8988T (cell line): ENCODE measurements around the gene ESRRA.
"Not testable (repeated sequence)": the region's sequence is repeated elsewhere in the genome, so short reads cannot be mapped to it uniquely, and the experiment has no call there.

Experiments used
- DNase-seq: peaks from one replicate; pipeline ENCODE4 v3.0.0; 2011

ESRRA gene

DNA sequence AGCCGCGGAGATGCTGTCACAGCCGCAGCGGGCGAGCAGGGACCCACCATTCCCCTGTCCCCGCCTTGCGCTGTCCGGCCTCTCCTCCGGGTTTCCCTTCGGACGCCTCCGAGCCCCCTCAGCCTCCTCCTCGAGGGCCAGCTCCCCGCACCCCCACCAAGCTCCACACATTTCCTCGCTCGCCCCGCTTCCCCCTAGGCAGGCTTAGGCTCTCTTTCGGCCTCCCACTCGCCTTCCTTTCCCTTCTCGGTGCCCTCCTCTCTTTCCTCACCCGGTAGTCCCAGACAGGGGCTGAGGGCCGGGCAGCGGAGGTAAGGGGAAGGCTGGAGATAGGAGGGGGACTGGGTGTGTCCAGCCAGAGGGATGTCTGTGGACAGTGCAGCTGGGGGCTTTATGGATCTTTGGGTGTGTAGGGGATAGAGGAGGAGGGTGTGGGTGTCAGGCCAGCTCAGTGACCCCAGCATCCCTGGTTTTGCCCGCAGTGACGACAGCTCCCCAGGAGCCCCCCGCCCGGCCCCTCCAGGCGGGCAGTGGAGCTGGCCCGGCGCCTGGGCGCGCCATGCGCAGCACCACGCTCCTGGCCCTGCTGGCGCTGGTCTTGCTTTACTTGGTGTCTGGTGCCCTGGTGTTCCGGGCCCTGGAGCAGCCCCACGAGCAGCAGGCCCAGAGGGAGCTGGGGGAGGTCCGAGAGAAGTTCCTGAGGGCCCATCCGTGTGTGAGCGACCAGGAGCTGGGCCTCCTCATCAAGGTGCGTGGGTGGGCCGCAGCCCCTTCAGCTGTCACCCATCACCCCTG, 12.7 kb upstream of the ESRRA start:
- peak; percentile 29 for DNase-seq

DNA sequence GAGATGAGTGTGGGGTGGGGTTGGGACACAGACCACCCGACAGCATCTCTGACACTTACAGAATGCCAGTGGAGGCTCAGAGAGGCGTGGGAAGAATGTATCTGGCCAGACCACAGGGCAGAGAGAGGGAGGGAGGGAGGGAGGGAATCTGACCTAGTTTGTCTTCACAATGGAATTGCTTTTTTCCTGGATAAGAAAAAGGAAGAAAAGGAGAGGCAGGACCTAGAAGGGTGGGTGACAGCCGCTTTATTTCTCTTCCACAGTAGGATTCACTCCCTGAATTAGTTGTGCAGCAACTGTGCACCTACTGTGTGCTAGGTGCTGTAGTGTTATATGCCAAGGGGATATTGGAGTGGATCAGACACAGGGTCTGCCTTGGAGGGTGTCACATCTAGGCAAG, 10.6 kb upstream of the ESRRA start:
- DNase-seq, result peak; percentile 26

DNA sequence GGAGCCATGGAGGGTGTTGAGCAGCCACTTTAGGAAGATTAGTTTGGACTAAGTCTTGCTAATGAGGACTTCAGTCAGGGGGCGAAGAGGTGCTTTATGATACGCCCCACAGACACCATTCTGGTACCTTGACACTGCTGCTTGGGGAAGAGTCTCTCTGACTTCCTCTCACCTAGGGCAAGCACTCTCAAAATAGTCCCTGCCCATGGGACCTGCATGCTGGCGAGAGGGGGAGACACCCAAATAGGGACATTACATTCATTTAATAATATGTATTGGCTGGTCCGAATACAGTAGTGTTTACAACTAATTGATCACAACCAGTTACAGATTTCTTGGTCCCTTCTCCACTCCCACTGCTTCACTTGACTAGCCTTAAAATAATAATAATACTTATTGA, 9.6 kb upstream of the ESRRA start:
- no peak for DNase-seq

DNA sequence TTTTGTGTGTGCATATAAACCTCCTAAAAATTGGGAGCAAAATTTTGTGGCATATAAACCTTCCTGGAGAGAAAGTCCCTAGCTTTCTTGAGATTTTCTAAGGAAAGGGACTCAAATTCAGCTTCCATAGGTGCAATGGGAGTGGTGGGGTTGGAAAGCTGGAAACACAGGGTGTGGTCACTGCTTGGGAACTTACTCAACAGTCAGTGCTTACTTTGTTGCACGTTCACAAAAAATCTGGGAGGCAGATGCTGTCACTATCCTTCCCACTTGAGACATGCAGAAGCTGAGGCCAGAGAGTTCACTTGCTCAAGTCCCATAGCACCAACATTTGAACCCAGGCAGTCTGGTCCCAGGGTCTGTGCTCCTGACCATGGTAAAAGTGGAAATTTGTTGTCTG, 9.1 kb upstream of the ESRRA start:
- peak; percentile 16 for DNase-seq

DNA sequence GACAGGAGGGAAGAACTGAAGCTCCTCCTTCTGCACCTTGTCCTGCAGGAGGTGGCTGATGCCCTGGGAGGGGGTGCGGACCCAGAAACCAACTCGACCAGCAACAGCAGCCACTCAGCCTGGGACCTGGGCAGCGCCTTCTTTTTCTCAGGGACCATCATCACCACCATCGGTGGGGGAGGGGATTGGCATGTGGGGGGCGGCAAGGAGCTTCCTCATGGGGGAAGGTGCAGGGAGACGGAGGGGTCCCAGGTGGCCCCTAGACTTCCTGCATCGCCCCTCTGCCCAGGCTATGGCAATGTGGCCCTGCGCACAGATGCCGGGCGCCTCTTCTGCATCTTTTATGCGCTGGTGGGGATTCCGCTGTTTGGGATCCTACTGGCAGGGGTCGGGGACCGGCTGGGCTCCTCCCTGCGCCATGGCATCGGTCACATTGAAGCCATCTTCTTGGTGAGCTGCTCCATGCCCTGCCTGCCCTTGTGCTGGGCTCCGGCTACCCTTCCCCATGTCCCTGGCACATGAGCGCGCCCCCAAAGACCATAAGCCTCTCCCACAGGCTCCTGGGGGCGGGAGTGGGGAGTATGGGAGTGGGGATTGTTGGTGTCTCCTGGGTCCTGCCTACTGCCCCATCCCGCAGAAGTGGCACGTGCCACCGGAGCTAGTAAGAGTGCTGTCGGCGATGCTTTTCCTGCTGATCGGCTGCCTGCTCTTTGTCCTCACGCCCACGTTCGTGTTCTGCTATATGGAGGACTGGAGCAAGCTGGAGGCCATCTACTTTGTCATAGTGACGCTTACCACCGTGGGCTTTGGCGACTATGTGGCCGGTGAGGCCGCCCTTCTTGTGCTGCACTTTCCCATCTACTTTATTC, 8.3 kb upstream of the ESRRA start:
- peak; percentile 17 for DNase-seq

DNA sequence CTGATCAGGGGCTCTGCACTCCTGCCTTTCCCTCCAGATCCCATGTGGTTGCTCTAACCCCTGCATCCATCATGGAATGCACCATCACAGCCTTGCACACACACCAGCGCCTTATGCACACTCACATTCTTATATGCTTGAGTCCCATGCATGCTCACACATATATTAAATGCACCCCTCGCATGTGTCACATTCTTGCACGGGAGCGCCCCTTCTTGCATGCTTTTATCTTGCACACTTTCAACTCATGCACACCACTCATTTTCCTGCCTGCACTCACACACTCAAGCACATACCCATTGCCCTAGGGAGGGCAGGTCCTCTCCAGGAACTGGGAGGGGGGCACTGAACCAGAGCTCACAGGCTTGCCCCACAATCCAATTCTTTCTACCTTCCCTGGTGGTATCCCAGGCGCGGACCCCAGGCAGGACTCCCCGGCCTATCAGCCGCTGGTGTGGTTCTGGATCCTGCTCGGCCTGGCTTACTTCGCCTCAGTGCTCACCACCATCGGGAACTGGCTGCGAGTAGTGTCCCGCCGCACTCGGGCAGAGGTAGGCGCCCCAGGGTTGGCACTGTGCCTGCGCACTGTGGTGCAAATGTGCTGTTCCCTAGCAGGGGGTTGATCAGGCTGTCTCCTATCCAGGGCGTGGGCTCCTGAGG, 7.5 kb upstream of the ESRRA start:
- DNase-seq, result no peak

DNA sequence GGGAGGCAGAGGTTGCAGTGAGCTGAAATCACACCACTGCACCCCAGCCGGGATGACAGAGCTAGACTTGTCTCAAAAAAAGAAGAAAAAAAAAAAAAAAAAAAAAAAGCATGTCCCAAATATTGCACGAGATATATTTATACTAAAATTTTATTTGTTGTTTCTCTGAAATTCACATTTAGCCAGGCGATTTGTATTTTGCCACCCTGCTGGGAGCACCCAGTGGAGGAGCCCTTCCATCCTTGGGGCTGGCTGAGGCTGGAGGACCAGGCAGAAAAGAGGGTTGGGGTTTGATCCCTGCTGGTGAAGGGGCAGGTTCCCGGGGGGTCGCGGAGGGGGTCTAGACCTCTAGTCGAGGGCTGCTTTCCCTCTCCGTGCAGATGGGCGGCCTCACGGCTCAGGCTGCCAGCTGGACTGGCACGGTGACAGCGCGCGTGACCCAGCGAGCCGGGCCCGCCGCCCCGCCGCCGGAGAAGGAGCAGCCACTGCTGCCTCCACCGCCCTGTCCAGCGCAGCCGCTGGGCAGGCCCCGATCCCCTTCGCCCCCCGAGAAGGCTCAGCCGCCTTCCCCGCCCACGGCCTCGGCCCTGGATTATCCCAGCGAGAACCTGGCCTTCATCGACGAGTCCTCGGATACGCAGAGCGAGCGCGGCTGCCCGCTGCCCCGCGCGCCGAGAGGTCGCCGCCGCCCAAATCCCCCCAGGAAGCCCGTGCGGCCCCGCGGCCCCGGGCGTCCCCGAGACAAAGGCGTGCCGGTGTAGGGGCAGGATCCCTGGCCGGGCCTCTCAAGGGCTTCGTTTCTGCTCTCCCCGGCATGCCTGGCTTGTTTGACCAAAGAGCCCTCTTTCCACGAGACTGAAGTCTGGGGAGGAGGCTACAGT, 6.1 kb upstream of the ESRRA start:
- DNase-seq, result no peak

DNA sequence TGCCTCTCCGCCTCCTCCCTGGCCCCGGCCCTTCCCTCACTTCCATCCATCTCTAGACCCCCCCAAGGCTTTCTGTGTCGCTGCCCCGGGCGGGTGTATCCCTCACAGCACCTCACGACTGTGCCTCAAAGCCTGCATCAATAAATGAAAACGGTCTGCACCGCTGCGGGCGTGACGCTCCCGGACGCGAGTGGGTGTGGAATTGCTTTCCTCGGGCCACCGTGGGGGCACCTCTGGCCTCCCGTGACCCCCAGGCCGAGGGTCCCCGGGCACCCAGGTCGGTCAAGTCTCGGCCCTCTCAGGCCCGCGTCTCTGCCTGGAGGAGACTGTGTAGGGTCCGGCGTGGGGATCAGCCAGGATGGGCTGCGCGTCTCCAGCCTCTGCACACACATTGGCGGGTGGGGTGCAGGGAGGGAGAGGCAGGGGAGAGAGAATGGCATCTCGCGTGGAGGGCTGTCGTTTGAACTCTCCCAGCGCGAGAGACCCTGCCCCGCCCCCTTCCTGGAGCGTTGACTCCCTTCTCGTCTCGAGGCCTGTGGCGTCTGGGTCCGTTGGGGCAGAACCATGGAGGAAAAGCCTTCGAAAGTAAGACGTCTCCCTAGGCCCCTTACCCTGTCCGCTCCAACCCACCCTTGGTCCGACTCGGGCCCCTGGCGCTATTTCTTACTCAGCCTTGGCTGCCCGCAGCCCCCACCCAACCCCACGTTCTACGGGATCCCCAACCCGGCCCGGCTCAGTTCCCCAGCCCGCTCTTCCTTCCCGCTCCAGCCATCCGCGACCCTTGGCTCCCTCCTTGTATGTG, 5.3 kb upstream of the ESRRA start, which contains the start of gene CATSPERZ:
Gene CATSPERZ (plus strand): TSS at position 512 of the 802 bp plus-strand sequence. CDS start 53 bp downstream, at position 565.
- peak; percentile 97 for DNase-seq

DNA sequence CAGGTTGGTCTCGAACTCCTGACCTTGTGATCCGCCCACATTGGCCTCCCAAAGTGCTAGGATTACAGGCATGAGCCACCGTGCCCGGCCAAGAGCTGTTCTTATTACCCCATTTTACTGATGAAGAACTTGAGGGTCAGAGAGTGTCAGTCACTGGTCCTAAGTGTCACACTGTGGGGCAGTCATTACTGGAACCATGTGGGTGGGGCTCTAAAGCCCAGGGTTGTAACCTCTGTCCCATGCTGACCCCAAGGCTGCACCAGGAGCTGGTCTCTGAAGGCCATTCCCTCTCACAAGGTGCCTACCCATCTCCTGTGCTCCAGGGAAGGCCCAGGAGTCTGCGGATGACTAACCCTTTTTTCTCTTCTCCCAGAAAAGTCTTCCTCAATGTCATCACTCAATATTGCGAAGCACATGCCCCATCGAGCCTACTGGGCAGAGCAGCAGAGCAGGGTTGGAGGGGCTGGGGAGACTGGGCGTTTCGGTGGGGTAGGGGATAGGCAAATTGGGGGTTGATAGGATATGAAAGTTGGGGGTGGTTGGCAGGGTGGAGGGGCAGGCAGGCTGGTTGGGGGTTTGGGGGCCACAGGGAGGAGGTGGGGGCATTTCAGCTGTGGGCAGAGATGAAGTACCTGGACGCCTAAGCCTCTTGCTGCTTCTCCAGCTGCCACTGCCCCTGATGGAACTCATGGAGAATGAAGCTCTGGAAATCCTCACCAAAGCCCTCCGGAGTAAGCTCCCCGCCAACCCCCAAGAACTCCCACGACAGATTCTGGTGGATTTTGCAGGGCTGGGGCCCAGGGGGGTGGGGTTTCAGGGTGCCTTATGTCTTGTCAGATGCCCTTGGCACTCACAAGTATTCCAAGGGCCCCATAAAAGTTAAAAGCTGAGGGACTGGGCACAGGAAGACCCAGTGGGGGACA, 2.0 kb upstream of the ESRRA start:
- no peak for DNase-seq

DNA sequence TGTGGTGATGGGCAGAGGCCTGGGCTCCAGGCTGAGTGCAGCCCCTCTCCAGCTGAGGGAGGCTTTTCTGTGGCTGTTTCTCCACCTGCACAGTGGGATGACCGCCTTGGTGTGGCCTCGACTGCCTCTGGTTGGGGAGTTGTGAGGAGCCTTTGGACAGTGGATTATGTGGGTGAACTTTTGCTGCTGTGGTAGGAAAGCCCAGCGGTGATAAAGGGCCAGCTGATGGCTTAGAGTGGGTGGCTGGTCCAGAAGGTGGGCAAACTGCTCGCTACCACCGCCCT, 1.4 kb upstream of the ESRRA start:
- DNase-seq, result no peak

DNA sequence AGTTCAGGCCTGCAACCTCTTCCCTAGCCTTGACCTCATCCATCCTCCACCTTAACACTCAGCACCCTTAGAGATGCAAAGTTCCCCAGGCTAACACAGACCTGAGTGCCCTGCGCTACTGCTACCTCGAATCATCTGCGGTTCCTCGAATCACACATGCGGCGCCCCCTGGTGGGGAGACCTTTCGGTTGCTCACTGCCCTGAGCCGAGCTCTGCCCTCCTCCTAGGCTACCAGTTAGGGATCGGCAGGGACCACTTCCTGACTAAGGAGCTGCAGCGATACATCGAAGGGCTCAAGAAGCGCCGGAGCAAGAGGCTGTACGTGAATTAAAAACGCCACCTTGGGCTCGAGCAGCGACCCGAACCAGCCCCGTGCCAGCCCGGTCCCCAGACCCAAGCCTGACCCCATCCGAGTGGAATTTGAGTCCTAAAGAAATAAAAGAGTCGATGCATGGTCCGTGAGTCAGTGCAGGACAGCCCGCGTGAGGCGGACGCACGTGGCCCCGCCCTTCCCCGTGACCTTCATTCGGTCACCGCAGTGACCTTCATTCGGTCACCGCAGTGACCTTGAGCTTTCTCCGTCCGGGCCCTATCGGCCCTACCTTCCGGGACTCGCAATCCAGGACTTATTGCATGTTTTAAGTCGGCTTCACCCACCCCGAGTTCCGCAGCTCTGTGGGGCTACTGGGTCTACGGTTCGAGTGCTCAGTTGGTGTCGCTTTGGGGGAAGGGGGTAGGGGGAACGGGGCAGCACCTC, 830 bp upstream of the ESRRA start:
- peak; percentile 98 for DNase-seq

DNA sequence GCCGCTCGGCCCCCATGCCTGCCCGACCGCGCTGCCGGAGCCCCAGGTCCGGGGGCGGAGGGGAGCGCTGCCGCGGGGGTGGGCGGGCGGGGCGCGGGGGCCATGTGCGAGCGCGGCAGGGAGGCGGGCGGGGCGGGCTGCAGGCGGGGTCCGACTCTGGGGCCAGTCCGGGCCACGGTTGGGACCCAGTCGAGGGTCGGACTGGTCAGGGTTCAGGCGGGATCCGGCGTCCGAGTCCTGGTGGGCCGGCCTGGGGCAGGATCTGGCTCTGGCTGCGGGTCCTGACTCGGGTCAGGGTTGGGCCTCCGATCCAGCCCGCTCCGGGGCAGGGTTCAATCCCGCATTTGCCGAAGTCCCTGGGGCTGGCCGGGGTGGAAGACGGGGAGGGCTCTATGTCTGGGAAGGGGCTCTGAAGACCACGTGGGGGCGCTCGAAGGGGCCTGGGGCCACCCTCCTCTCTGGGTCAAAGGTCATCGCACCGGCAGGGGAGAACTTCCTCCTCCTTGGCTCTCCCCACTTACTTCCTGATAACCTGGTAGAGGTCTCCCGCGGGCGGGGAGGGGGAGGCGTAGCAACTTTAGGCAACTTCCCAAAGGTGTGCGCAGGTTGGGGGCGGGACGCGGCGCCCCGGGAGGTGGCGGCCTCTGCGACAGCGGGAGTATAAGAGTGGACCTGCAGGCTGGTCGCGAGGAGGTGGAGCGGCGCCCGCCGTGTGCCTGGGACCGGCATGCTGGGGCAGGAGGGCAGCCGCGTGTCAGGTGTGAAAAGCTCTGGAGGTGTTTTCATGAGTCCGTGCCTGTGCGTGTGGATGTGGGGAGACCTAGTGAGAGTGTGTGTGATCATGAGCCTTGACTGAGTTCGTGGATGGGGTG, 603 bp downstream of the ESRRA start:
- DNase-seq, result no peak

DNA sequence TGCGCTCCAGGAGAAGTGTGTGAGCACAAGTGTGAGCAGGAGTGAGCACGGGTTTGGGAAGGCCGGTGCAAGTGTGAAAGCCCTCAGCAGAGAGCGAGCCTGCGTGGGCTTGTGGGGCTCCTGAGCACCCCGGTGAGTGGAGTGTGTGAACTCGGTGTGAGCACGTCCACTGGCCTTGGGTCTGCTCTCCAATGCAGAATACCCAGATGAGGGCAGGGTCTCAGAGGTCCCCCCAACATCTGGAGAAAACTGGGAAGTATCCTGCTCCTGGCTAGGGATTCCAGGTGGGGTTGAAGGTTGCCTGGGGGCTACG, 1.2 kb downstream of the ESRRA start:
- DNase-seq, result no peak

DNA sequence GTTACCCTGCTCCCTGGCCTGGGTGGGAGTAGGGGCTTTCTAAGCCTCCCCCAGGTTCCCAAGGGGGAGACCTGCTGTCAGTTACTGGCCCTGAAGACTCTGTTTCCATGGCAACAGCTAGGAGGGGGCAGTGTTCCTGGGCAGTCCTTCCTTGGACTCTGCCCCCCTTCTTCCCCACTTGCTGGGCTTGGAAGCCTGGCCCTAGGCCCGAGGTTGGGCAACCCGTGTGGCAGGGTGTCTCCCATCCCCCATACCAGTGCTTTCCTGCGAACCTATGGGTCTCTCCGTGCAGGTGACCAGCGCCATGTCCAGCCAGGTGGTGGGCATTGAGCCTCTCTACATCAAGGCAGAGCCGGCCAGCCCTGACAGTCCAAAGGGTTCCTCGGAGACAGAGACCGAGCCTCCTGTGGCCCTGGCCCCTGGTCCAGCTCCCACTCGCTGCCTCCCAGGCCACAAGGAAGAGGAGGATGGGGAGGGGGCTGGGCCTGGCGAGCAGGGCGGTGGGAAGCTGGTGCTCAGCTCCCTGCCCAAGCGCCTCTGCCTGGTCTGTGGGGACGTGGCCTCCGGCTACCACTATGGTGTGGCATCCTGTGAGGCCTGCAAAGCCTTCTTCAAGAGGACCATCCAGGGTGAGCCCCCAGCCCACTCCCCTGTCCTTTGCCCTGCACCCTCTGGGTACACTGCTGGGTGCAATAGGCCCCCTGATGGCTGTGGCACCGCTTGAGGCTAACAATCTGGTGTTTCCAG, 1.7 kb downstream of the ESRRA start:
- no peak for DNase-seq

DNA sequence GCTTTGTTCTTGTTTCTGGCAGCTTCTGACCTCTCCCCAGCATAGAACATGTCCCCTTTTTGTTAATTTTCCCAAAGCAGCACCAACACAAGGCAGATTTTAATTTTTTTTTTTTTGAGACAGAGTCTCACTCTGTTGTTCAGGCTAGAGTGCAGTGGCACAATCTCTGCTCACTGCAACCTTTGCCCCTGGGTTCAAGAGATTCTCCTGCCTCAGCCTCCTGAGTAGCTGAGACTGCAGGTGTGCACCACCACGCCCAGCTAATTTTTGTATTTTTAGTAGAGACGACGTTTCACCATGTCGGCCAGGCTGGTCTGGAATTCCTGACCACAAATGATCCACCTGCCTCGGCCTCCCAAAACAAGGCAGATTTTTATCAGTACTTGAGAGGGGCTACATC, 2.5 kb downstream of the ESRRA start:
- DNase-seq, result not testable (repeated sequence)

DNA sequence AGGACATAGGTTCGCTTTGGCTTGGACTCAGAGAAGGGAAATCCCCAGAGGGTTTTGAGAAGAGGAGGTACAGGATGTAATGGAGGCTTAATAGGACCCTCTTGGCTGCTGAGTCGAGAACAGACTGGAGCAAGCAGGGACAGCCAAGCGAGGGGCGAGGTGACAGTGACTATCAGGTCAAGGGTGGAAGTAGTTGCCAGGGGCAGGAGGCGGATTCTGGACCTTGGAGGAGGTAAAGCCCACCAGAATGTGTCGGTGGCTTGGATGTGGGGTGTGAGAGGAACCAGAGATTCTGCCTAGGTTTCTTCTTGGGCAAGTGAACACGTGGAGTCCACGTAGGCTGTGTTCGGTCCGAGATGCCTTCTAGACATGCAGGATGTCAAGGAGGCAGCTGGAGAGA, 7.6 kb downstream of the ESRRA start:
- no peak for DNase-seq

DNA sequence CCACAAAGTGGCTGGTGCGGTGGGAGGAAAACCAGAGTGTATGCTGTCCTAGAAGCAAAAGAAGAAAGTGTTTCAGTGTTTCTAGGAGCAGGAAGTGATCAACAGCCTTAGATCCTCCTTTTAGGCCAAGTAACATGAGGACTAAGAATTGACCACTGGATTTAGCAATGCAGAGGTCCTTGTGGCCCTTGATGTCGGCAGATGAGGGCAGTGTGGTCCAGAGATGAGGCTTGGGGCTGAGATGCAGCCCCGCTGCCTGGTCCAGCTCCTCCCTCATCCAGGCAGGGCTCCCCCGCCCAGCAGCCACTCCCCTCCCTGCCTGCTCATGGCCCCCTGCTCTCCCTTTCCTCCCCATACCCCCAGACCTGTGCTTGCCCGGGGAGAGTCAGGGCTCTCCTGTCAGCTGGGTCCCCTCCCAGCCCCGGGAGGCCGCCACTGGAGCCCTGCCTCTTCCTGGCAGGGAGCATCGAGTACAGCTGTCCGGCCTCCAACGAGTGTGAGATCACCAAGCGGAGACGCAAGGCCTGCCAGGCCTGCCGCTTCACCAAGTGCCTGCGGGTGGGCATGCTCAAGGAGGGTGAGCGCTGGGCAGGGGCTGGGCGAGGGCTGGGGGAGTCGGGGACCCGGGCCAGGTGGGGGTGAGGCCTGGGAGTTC, 8.3 kb downstream of the ESRRA start:
- DNase-seq, result no peak
